Astrocyte of the cerebellum (primary cell): ENCODE measurements around the gene SLCO3A1.
"Not testable (repeated sequence)": the region's sequence is repeated elsewhere in the genome, so short reads cannot be mapped to it uniquely, and the experiment has no call there.

Experiments used
- DNase-seq: peaks from one replicate; pipeline ENCODE4 v3.0.0-alpha.2; 2011; ENCODE audit warnings: low read depth
- H3K4me3 ChIP-seq: 2 replicates; pipeline ENCODE4 v1.5.1; 2011; ENCODE audit warnings: mild to moderate bottlenecking, low read depth, low read length, moderate library complexity
- in situ Hi-C: cut with HindIII; loops from 2 replicates; pipeline ENCODE4 v1.10.0; 2017; ENCODE audit warnings: low sequenced_read_pairs
- TF ChIP-seq, protein P1 (sequence below): IDR thresholded peaks from 2 replicates; pipeline ENCODE4 v1.5.1; 2012; ENCODE audit warnings: low read length, low read depth, moderate library complexity, mild to moderate bottlenecking; ENCODE audit errors: missing control alignments

SLCO3A1 gene

DNA sequence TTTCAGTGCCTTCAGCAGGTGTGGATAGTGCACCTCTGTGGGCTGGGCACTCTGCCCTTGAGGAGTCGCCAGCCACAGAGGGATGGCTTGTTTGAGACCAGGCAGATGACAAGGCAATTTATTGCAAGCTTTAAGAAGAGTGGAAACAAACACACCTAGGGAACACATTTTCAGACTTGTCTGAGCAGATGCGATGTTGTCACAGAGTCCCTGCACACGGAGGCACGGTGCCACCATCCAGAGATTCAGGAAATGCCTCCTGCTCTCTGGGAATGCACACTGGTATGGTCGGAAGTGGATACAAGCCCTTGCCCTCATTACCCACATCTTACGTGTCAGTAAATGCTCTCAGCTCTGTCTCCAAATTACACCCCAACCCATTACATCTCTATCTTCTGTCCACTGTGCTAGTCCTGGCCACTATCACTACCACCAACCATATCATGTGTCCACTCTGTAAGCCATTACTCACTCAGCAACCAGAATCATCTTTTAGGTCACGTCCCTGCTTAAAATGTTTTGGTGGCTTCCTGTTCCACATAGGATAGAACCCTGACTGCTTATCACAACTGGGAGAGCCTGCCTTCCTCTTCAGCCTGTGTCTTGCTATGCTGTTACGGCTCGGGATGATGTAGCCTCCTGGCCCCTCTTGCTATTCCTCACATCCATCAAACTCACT is 196.9 kb downstream of the SLCO3A1 start:
- H3K4me3 ChIP-seq = no peak overlapping the region
- no peak for DNase-seq
- in situ Hi-C loops = no loop called here
- TF ChIP-seq, protein P1, sequence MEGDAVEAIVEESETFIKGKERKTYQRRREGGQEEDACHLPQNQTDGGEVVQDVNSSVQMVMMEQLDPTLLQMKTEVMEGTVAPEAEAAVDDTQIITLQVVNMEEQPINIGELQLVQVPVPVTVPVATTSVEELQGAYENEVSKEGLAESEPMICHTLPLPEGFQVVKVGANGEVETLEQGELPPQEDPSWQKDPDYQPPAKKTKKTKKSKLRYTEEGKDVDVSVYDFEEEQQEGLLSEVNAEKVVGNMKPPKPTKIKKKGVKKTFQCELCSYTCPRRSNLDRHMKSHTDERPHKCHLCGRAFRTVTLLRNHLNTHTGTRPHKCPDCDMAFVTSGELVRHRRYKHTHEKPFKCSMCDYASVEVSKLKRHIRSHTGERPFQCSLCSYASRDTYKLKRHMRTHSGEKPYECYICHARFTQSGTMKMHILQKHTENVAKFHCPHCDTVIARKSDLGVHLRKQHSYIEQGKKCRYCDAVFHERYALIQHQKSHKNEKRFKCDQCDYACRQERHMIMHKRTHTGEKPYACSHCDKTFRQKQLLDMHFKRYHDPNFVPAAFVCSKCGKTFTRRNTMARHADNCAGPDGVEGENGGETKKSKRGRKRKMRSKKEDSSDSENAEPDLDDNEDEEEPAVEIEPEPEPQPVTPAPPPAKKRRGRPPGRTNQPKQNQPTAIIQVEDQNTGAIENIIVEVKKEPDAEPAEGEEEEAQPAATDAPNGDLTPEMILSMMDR = no peak

DNA sequence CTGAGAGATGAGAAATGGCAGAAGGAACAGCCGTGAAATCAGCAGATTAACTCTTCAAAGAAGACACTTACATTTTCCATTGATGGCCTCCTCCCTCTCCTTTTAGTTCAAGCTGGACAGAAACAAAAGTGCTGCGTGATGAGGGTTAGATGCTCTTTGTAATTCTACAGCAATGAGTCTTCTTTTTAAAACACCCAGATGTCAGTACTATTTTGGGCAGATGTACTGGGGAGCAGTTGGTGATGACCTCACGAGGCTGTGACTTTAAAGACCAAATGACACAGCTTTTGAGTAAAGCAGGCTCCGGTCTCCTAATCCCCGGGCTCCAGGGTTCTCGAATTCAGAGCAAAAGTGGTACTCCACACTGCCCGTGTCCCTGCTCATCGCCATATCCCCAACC is 198.2 kb downstream of the SLCO3A1 start:
- H3K4me3 ChIP-seq = no peak overlapping the region
- no peak for DNase-seq
- TF ChIP-seq, protein P1 = no peak
- in situ Hi-C loops = no loop called here

DNA sequence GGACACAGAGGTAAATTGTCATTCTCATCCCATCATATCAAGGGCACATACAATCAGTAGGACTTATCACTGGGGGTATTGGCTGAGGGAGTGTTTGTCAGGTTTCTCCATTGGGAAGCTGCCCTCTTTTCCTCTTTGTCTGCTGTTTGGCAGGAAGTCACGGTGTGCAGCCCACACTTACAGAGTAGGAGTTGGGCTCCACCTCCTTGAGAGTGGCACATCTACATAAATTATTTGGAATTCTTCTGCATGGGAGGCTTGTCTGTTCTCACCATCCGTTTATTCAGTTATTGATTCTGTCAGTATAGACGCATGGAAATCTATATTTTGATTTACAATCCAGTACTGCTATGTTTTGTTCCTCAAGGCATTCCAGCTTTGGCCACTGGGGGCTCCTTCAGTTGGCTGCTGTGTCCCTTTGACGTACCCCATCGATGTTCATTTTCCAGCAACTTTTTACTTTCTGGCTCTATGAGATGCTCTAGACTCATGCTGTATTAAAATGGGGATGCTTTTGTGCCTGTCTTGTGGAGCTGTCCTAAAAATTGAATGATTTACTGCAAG is 200.3 kb downstream of the SLCO3A1 start:
- in situ Hi-C loops = no loop called here
- H3K4me3 ChIP-seq = no peak overlapping the region
- TF ChIP-seq, protein P1 = peak; percentile 46
- no peak for DNase-seq

DNA sequence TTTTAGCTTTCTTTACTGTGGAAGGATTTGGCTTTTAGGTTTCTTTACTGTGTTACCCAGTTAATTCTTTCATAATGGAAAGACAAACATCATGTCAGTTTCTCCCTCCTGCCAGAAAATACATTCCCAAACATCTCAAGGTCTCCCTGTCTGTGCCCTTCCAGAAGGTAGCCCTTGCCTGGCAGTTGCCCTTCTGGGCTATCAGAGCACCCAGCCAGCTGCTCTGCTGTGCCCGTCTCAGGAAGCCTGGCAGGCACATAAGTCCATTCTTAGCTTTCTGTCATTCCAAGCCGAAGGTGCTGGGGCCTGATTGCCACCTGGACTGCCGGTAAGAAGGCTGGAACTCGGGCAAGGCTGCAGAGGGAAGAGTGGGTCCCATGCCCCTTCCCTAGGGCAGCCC is 203.4 kb downstream of the SLCO3A1 start:
- TF ChIP-seq, protein P1 = no peak
- in situ Hi-C loops = no loop called here
- no peak overlapping the region for H3K4me3 ChIP-seq
- no peak for DNase-seq

DNA sequence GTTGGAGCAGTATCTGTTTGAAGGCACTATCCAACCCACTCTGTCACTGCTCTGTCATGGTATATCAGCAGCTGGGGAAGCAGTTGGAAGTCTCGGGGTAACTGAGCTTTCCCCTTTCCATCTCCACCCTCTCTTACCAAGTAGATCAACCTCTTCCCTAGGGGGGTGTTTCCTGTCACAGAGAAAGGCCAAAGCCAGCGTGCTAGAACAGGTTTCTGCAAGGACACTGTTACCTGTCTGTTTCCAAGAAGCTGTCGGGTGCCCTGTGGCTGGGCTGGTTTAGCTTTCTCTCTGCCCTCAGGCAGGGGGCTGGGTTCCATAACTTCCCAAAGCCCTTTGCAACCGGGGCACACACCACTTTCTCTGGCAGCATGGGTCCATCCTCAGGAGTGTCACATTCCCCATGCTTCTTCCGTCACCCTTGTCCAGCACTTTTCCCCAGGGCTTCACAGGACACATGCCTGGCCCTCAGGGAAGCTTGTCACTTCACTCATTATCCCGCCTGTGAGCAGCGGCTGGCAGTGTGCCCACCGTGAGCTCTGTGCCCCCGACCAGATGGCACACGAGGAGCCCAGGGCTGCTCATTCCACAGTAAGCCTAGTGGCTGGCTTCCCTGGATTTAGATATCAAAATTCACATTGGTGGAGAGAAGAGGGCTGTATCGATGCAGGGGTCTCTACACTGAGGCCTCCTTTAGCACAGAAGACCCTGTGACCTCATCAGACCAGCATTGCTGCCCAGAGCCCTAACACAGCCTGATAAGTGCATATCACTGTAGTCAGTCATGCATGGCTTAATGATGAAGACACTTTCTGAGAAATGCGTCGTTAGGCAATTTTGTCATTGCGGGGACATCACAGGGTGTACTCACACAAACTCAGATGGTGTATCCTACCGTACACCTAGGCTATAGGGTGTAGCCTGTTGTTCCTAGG is 205.8 kb downstream of the SLCO3A1 start:
- no peak overlapping the region for H3K4me3 ChIP-seq
- TF ChIP-seq, protein P1 = no peak
- in situ Hi-C loops = no loop called here
- no peak for DNase-seq

DNA sequence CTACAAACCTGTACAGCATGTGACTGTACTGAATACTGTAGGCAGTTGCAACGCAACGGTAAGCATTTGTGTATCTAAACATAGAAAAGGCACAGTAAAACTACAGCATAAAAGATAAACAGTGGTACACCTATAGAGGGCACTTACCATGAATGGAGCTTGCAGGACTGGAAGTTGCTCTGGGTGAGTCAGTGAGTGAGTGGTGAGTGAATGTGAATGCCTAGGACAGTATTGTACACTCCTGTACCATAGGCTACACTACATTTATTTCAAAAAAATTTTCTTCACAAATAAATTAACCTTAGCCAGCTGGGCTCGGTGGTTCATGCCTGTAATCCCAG is 206.4 kb downstream of the SLCO3A1 start:
- in situ Hi-C loops, DNase-seq: not testable (repeated sequence)

DNA sequence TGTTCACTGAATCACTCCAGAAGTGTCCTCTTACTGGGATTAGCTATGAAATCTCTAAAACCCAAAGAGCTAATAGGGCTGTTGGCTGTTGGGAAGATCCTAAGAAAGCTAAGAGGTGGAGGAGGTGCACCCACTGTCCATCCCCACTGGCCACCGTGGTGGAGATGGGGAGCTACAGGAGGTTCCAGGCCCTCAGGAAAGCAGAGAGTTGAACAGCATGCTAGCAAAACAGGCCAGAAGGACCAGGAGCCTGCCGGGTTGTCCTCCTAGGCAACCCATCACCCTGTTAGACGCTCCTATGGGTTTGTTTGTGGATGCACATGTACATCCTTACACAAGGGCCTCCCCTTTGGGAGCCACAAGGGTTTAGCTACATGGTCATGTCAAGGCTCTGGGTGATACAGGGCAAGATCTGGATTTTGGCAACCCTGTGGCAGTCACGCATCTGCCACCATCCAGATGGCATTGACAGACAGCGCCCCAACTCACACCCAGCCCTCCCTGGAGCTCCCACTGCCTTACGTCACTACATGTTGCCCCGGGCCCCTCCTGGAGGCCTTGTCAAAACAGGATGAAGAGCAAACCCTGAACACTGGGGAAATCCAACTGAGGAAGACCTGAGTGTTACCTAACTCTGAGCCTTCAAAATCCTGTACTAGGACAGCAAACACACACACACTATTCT is 208.1 kb downstream of the SLCO3A1 start:
- H3K4me3 ChIP-seq = no peak overlapping the region
- TF ChIP-seq, protein P1 = no peak
- in situ Hi-C loops = no loop called here
- no peak for DNase-seq

More for the DNA sequence above, 206.4 kb downstream of the SLCO3A1 start:
- not testable (repeated sequence) for H3K4me3 ChIP-seq
